Neural cell (in vitro differentiated cells): Measurements from ENCODE around the gene PRAF2. TPM values are rescaled to one million over a fixed set of nuclear protein-coding genes. Genes with fewer than 3 reads are reported as not detected.

ENCODE experiments used
- H2AFZ ChIP-seq: fragments of 200-600, 300-800 bp; sonication (generic), shearing (Covaris generic); 2 replicates; pipeline ENCODE4 v1.6.0; 2014; ENCODE audit warnings: low read depth, mild to moderate bottlenecking, antibody characterized with exemption, low read length, moderate library complexity
- H3F3A ChIP-seq: fragments of 200-600 bp; shearing (Covaris generic); 2 replicates; pipeline ENCODE4 v1.6.1; 2016; ENCODE audit warnings: mild to moderate bottlenecking, moderate library complexity, mixed read lengths, antibody characterized with exemption, low read length; ENCODE audit not compliant: insufficient read depth, poor library complexity, severe bottlenecking
- H3K27ac ChIP-seq: fragments of 200-600, 300-800 bp; sonication (generic), shearing (Covaris generic); 2 replicates; pipeline ENCODE4 v1.5.1; 2014; ENCODE audit warnings: mild to moderate bottlenecking, low read length, moderate library complexity
- H3K27me3 ChIP-seq: fragments of 300-800, 200-600 bp; sonication (generic), shearing (Covaris generic); 2 replicates; pipeline ENCODE4 v1.6.0; 2014; ENCODE audit warnings: mild to moderate bottlenecking, low read depth, low read length, moderate library complexity; ENCODE audit not compliant: insufficient read depth
- H3K36me3 ChIP-seq: fragments of 300-800, 200-600 bp; sonication (generic), shearing (Covaris generic); 2 replicates; pipeline ENCODE4 v1.5.1; 2014; ENCODE audit warnings: mild to moderate bottlenecking, antibody characterized with exemption, low read length, moderate library complexity; ENCODE audit not compliant: insufficient read depth
- H3K4me2 ChIP-seq: fragments of 300-800, 200-600 bp; sonication (generic), shearing (Covaris generic); 2 replicates; pipeline ENCODE4 v1.6.0; 2014; ENCODE audit warnings: mild to moderate bottlenecking, low read length
- H3K4me3 ChIP-seq: fragments of 300-800, 200-600 bp; sonication (generic), shearing (Covaris generic); 2 replicates; pipeline ENCODE4 v1.5.1; 2014; ENCODE audit warnings: mild to moderate bottlenecking, low read length, moderate library complexity
- H3K79me2 ChIP-seq: fragments of 200-600 bp; shearing (Covaris generic); replicated peaks from 2 replicates; pipeline ENCODE4 v1.6.0; 2014; ENCODE audit warnings: mild to moderate bottlenecking, low read length, moderate library complexity; ENCODE audit not compliant: insufficient read depth
- H3K9ac ChIP-seq: fragments of 300-800, 200-600 bp; sonication (generic), shearing (Covaris generic); 2 replicates; pipeline ENCODE4 v1.6.1; 2016; ENCODE audit warnings: mild to moderate bottlenecking, low read length, mixed read lengths
- H3K9me2 ChIP-seq: fragments of 200-600 bp; shearing (Covaris generic); 2 replicates; pipeline ENCODE4 v1.6.1; 2016; ENCODE audit warnings: mild to moderate bottlenecking, low read length, mixed read lengths; ENCODE audit not compliant: insufficient read depth
- H3K9me3 ChIP-seq: fragments of 200-600, 300-800 bp; sonication (generic), shearing (Covaris generic); 2 replicates; pipeline ENCODE4 v1.6.1; 2016; ENCODE audit warnings: mild to moderate bottlenecking, mixed run types, low read length, moderate library complexity, mixed read lengths
- H4K20me1 ChIP-seq: fragments of 200-600 bp; shearing (Covaris generic); 2 replicates; pipeline ENCODE4 v1.6.1; 2016; ENCODE audit warnings: mild to moderate bottlenecking, mixed run types; ENCODE audit not compliant: insufficient read depth
- CTCF ChIP-seq: fragments of 450-650 bp; IDR thresholded peaks from 2 replicates; pipeline ENCODE4 v1.5.1; 2014; ENCODE audit warnings: antibody characterized with exemption, mild to moderate bottlenecking, moderate library complexity; ENCODE audit not compliant: poor library complexity, severe bottlenecking
- EP300 ChIP-seq: fragments of 450-650 bp; conservative IDR thresholded peaks from 2 replicates; pipeline ENCODE4 v1.6.1; 2014; ENCODE audit warnings: antibody characterized with exemption, mild to moderate bottlenecking, moderate library complexity; ENCODE audit not compliant: poor library complexity, severe bottlenecking
- EZH2 ChIP-seq: fragments of 200-600, 300-800 bp; shearing (Covaris generic), sonication (generic); IDR thresholded peaks from 2 replicates; pipeline ENCODE4 v1.6.1; 2014; ENCODE audit warnings: antibody characterized with exemption, low read length, borderline replicate concordance, mild to moderate bottlenecking; ENCODE audit not compliant: insufficient read depth, poor library complexity, severe bottlenecking
- MXI1 ChIP-seq: fragments of 450-650 bp; conservative IDR thresholded peaks from 2 replicates; pipeline ENCODE4 v1.6.1; 2014; ENCODE audit warnings: antibody characterized with exemption, mild to moderate bottlenecking; ENCODE audit not compliant: poor library complexity, severe bottlenecking
- POLR2AphosphoS5 ChIP-seq: IDR thresholded peaks from 2 replicates; pipeline ENCODE4 v1.6.1; 2012
- RAD21 ChIP-seq: fragments of 450-650 bp; conservative IDR thresholded peaks from 2 replicates; pipeline ENCODE4 v1.6.1; 2014; ENCODE audit warnings: antibody characterized with exemption, mild to moderate bottlenecking, moderate library complexity
- SMC3 ChIP-seq: fragments of 450-650 bp; conservative IDR thresholded peaks from 2 replicates; pipeline ENCODE4 v1.6.1; 2014; ENCODE audit warnings: antibody characterized with exemption, mild to moderate bottlenecking, moderate library complexity; ENCODE audit not compliant: poor library complexity
- TAF1 ChIP-seq: IDR thresholded peaks from 2 replicates; pipeline ENCODE4 v1.6.1; 2012; ENCODE audit warnings: low read depth
- polyA plus RNA-seq: library from polyadenylated mRNA; depleted of rRNA; stranded (reverse); fragments of >200 nt; gene quantifications from 2 replicates; pipeline ENCODE4 v1.2.3, GENCODE V29; 2014
- TF ChIP-seq, protein P1 (sequence below): IDR thresholded peaks from 2 replicates; pipeline ENCODE4 v1.6.1; 2012; ENCODE audit warnings: borderline replicate concordance

Gene PRAF2
- polyA plus RNA-seq, 1 donor from 2014 or later, result 7.3 TPM

- no peak for TF ChIP-seq RAD21
These were observed 38.0 kb upstream of the PRAF2 start (continued) for GRCh38 chrX:49111791-49112190.

DNA sequence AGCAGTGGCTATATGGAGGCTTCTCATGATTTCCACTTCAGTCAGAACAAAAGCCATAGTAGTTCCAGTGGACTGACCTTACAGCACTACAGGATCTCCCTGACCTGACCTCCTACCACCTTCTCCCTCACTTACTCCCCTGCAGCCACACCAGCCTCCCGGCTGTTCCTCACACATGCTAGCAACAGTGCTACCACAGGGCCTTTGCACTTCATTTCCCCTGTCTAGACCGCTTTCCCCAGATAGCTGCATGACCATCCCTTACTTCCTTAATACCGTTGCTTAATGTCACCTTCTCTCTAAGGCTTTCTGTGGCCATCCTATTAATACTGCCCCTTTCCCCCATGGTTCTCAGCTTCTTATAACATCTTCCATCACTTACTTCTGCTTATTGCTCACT is 36.6 kb upstream of the PRAF2 start:
- H3K36me3 ChIP-seq, result no peaks in the 10 kb centered on the region
- no peak overlapping the region for H3K4me3 ChIP-seq
- no peaks in the 10 kb centered on the region for H3F3A ChIP-seq
- H3K9me3 ChIP-seq, result no peaks in the 10 kb centered on the region
- no peaks in the 10 kb centered on the region for H3K9me2 ChIP-seq
- H3K27ac ChIP-seq, result no peak overlapping the region
- H3K4me2 ChIP-seq, result no peak overlapping the region
- no peak overlapping the region for H3K9ac ChIP-seq
- H3K79me2 ChIP-seq, result no peaks in the 10 kb centered on the region
- no peak overlapping the region for H2AFZ ChIP-seq
- H3K27me3 ChIP-seq, result no peaks in the 10 kb centered on the region
- H4K20me1 ChIP-seq, result no peaks in the 10 kb centered on the region
- TF ChIP-seq TAF1, result no peak

DNA sequence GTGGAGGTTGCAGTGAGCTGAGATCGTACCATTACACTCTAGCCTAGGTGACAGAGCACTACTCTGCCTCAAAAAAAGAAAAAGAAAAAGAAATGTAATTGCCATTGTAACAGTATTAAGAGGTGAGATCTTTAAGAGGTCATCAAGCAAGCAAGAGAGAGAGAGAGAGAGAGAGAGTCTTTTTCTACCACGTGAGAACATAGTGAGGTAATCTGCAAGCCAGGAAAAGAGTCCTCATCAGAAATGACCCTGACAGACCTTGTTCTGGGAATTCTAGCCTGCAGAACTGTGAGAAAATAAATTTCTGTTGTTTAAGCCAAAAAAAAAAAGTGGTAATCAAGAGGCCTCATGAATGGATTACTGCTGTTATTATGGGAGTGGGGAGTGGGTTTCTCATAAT is 34.8 kb upstream of the PRAF2 start:
- Histone ChIP-seq H3K27ac (no peak overlapping the region), H4K20me1 (no peaks in the 10 kb centered on the region), H3K27me3 (no peaks in the 10 kb centered on the region), H3K4me3 (no peak overlapping the region), H3K9ac (no peak overlapping the region), H3K9me2 (no peaks in the 10 kb centered on the region), H3F3A (no peaks in the 10 kb centered on the region), H2AFZ (no peak overlapping the region), H3K79me2 (no peaks in the 10 kb centered on the region), H3K36me3 (no peaks in the 10 kb centered on the region), H3K4me2 (no peak overlapping the region), H3K9me3 (no peaks in the 10 kb centered on the region)
- TF ChIP-seq EZH2 (no peak), EP300 (no peak), TAF1 (no peak), CTCF (no peak), MXI1 (no peak), RAD21 (no peak), POLR2AphosphoS5 (no peak), SMC3 (no peak)
- TF ChIP-seq, protein P1, sequence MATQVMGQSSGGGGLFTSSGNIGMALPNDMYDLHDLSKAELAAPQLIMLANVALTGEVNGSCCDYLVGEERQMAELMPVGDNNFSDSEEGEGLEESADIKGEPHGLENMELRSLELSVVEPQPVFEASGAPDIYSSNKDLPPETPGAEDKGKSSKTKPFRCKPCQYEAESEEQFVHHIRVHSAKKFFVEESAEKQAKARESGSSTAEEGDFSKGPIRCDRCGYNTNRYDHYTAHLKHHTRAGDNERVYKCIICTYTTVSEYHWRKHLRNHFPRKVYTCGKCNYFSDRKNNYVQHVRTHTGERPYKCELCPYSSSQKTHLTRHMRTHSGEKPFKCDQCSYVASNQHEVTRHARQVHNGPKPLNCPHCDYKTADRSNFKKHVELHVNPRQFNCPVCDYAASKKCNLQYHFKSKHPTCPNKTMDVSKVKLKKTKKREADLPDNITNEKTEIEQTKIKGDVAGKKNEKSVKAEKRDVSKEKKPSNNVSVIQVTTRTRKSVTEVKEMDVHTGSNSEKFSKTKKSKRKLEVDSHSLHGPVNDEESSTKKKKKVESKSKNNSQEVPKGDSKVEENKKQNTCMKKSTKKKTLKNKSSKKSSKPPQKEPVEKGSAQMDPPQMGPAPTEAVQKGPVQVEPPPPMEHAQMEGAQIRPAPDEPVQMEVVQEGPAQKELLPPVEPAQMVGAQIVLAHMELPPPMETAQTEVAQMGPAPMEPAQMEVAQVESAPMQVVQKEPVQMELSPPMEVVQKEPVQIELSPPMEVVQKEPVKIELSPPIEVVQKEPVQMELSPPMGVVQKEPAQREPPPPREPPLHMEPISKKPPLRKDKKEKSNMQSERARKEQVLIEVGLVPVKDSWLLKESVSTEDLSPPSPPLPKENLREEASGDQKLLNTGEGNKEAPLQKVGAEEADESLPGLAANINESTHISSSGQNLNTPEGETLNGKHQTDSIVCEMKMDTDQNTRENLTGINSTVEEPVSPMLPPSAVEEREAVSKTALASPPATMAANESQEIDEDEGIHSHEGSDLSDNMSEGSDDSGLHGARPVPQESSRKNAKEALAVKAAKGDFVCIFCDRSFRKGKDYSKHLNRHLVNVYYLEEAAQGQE, result no peak
